MM.1S (cell line): ENCODE results near the gene SLC8B1.

Source experiments
- DNase-seq: peaks from one replicate; pipeline ENCODE4 v3.0.0-alpha.2; 2015
- H2AFZ ChIP-seq: fragments of 300-600 bp; sonication (generic); 2 replicates; pipeline ENCODE4 v1.6.0; 2016; ENCODE audit warnings: antibody characterized with exemption, low read length
- H3F3A ChIP-seq: fragments of 300-600 bp; sonication (generic); 2 replicates; pipeline ENCODE4 v1.6.1; 2016; ENCODE audit warnings: mild to moderate bottlenecking, antibody characterized with exemption, low read length, moderate library complexity, mixed read lengths; ENCODE audit not compliant: insufficient read depth
- H3K27ac ChIP-seq: fragments of 300-600 bp; sonication (generic); 2 replicates; pipeline ENCODE4 v1.5.1; 2016; ENCODE audit warnings: mild to moderate bottlenecking, low read length
- H3K27me3 ChIP-seq: fragments of 300-600 bp; sonication (generic); replicated peaks from 2 replicates; pipeline ENCODE4 v1.6.0; 2016; ENCODE audit warnings: low read length; ENCODE audit not compliant: insufficient read depth
- H3K36me3 ChIP-seq: fragments of 300-600 bp; sonication (generic); replicated peaks from 2 replicates; pipeline ENCODE4 v1.6.1; 2016; ENCODE audit warnings: mild to moderate bottlenecking, low read length, mixed read lengths; ENCODE audit not compliant: insufficient read depth
- H3K4me1 ChIP-seq: fragments of 300-600 bp; sonication (generic); 2 replicates; pipeline ENCODE4 v1.6.1; 2016; ENCODE audit warnings: low read length, mixed read lengths
- H3K4me2 ChIP-seq: fragments of 300-600 bp; sonication (generic); 2 replicates; pipeline ENCODE4 v1.6.0; 2016; ENCODE audit warnings: low read depth, low read length
- H3K4me3 ChIP-seq: fragments of 300-600 bp; sonication (generic); 2 replicates; pipeline ENCODE4 v1.5.1; 2016; ENCODE audit warnings: low read length, mixed read lengths
- H3K79me2 ChIP-seq: fragments of 300-600 bp; sonication (generic); 2 replicates; pipeline ENCODE4 v1.6.1; 2016; ENCODE audit warnings: mixed run types, low read length, mixed read lengths
- H3K9ac ChIP-seq: fragments of 300-600 bp; sonication (generic); 2 replicates; pipeline ENCODE4 v1.6.1; 2016; ENCODE audit warnings: low read length, mixed read lengths
- H3K9me2 ChIP-seq: fragments of 300-600 bp; sonication (generic); replicated peaks from 2 replicates; pipeline ENCODE4 v1.6.1; 2016; ENCODE audit warnings: mild to moderate bottlenecking, low read length, mixed read lengths; ENCODE audit not compliant: insufficient read depth
- H3K9me3 ChIP-seq: fragments of 300-600 bp; sonication (generic); replicated peaks from 2 replicates; pipeline ENCODE4 v1.6.1; 2016; ENCODE audit warnings: mild to moderate bottlenecking, low read length, mixed read lengths; ENCODE audit not compliant: insufficient read depth
- H4K20me1 ChIP-seq: fragments of 300-600 bp; sonication (generic); 2 replicates; pipeline ENCODE4 v1.6.1; 2016; ENCODE audit warnings: mild to moderate bottlenecking, low read length, moderate library complexity, mixed read lengths; ENCODE audit not compliant: insufficient read depth
- EZH2 ChIP-seq: fragments of 300-600 bp; sonication (generic); optimal IDR thresholded peaks from 2 replicates; pipeline ENCODE3; 2017; ENCODE audit warnings: low read depth, mild to moderate bottlenecking, antibody characterized with exemption, low read length, mixed read lengths
- EZH2phosphoT487 ChIP-seq: fragments of 300-600 bp; sonication (generic); IDR thresholded peaks from 2 replicates; pipeline ENCODE4 v1.6.1; 2018; ENCODE audit warnings: antibody characterized with exemption, low read length
- TF ChIP-seq, protein P1 (sequence below): fragments of 300-600 bp; sonication (generic); IDR thresholded peaks from 2 replicates; pipeline ENCODE4 v1.5.1; 2016; ENCODE audit warnings: antibody characterized with exemption, low read length, mixed read lengths

The SLC8B1 gene

GRCh38 chr12:113252494-113252893 is 82.4 kb downstream of the SLC8B1 start:
- no peaks in the 10 kb centered on the region for H3K4me1 ChIP-seq
- H3K36me3 ChIP-seq: no peaks in the 10 kb centered on the region
- DNase-seq: no peak
- no peaks in the 10 kb centered on the region for H3K27me3 ChIP-seq
- no peaks in the 10 kb centered on the region for H3K9me3 ChIP-seq
- no peak overlapping the region for H2AFZ ChIP-seq
- no peak overlapping the region for H3K9ac ChIP-seq
- H3K79me2 ChIP-seq: no peaks in the 10 kb centered on the region
- no peak overlapping the region for H3K27ac ChIP-seq
- H3K4me2 ChIP-seq: no peak overlapping the region
- H4K20me1 ChIP-seq: no peaks in the 10 kb centered on the region
- no peaks in the 10 kb centered on the region for H3K9me2 ChIP-seq
- no peak overlapping the region for H3K4me3 ChIP-seq
- no peaks in the 10 kb centered on the region for H3F3A ChIP-seq
- TF ChIP-seq, protein P1, sequence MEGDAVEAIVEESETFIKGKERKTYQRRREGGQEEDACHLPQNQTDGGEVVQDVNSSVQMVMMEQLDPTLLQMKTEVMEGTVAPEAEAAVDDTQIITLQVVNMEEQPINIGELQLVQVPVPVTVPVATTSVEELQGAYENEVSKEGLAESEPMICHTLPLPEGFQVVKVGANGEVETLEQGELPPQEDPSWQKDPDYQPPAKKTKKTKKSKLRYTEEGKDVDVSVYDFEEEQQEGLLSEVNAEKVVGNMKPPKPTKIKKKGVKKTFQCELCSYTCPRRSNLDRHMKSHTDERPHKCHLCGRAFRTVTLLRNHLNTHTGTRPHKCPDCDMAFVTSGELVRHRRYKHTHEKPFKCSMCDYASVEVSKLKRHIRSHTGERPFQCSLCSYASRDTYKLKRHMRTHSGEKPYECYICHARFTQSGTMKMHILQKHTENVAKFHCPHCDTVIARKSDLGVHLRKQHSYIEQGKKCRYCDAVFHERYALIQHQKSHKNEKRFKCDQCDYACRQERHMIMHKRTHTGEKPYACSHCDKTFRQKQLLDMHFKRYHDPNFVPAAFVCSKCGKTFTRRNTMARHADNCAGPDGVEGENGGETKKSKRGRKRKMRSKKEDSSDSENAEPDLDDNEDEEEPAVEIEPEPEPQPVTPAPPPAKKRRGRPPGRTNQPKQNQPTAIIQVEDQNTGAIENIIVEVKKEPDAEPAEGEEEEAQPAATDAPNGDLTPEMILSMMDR: no peak
- TF ChIP-seq EZH2 (no peak), EZH2phosphoT487 (no peak)

DNA sequence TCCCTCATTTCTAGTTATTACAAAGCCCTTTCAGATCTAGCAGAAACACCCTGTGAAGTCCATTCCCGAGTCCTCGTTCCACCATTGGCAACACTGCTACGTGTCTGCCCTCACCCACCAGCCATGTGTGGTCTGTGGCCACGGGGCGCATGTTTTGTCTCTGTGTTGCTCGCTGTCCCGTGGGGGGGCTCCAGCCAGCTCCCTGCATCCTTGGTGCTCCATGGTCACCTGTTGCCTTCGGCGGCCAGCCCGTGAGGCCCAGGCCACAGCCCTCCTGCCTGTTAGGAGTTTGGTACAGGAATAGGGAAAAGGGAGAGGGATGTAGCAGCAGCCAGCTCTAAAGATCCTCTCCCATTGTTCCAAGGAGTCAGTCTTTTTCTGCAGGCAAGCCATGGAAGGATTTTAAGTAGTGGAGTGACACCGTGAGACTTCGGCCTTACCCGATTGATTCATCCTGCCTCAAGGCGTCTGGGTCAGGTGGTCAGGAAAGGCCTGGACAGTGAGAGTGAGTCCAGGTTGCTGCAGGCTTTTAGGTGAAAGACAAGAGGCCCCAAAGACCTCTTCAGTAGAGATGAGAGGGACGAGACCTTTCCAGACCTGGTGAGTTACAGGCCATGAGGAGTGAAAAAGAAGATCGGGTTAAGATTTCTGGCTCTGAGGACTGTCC is 83.4 kb downstream of the SLC8B1 start:
- Histone ChIP-seq H3K36me3 (no peaks in the 10 kb centered on the region), H3K9me3 (no peaks in the 10 kb centered on the region)

DNA sequence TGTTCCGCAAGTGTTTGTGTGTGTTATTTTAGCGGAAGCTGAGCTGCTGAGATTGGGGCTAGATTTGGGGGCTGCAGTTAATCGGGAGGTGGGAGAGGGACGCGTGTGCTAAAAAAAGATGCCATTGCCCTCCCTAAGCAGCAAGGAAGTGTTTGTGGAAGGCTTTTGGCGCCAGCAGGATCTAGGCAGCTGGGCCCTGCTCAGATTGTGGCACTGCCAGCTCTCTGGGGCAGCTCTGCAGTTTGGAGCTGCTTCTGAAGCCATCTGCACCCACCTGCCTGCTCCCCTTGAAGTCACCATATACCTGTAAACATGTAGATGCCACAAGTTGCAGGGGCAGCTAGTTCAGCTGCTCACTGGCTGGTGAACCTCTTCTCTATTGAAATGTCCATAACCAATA is 84.9 kb downstream of the SLC8B1 start:
- no peaks in the 10 kb centered on the region for H3F3A ChIP-seq
- no peaks in the 10 kb centered on the region for H3K79me2 ChIP-seq
- DNase-seq: no peak
- no peak overlapping the region for H2AFZ ChIP-seq
- no peaks in the 10 kb centered on the region for H3K27me3 ChIP-seq
- H3K4me3 ChIP-seq: no peak overlapping the region
- no peaks in the 10 kb centered on the region for H3K9me3 ChIP-seq
- H3K27ac ChIP-seq: no peak overlapping the region
- H4K20me1 ChIP-seq: no peaks in the 10 kb centered on the region
- H3K4me1 ChIP-seq: no peaks in the 10 kb centered on the region
- H3K9ac ChIP-seq: no peak overlapping the region
- H3K36me3 ChIP-seq: no peaks in the 10 kb centered on the region
- TF ChIP-seq, protein P1: no peak
- no peak for TF ChIP-seq EZH2phosphoT487
- no peak for TF ChIP-seq EZH2
- no peaks in the 10 kb centered on the region for H3K9me2 ChIP-seq
- H3K4me2 ChIP-seq: no peak overlapping the region

More for the DNA sequence above, 83.4 kb downstream of the SLC8B1 start:
- H3K4me1 ChIP-seq: no peaks in the 10 kb centered on the region
- no peaks in the 10 kb centered on the region for H3K27me3 ChIP-seq
- H3K4me3 ChIP-seq: no peak overlapping the region
- TF ChIP-seq, protein P1: no peak
- no peak for TF ChIP-seq EZH2
- TF ChIP-seq EZH2phosphoT487: no peak
- no peak for DNase-seq
- H4K20me1 ChIP-seq: no peaks in the 10 kb centered on the region
- no peaks in the 10 kb centered on the region for H3K9me2 ChIP-seq
- H3K4me2 ChIP-seq: no peak overlapping the region
- H3F3A ChIP-seq: no peaks in the 10 kb centered on the region
- H3K9ac ChIP-seq: no peak overlapping the region
- H3K79me2 ChIP-seq: no peaks in the 10 kb centered on the region
- H2AFZ ChIP-seq: no peak overlapping the region
- no peak overlapping the region for H3K27ac ChIP-seq
